HG03457 (cell line): ENCODE results near the gene BBS10.
"Not testable (repeated sequence)": the region's sequence is repeated elsewhere in the genome, so short reads cannot be mapped to it uniquely, and the experiment has no call there.

Experiments
- ATAC-seq: cut with Tn5 transposase; IDR thresholded peaks from one replicate; pipeline ENCODE4 v1.9.1; 2021; ENCODE audit warnings: moderate number of reproducible peaks; ENCODE audit not compliant: unreplicated experiment

Gene BBS10

DNA sequence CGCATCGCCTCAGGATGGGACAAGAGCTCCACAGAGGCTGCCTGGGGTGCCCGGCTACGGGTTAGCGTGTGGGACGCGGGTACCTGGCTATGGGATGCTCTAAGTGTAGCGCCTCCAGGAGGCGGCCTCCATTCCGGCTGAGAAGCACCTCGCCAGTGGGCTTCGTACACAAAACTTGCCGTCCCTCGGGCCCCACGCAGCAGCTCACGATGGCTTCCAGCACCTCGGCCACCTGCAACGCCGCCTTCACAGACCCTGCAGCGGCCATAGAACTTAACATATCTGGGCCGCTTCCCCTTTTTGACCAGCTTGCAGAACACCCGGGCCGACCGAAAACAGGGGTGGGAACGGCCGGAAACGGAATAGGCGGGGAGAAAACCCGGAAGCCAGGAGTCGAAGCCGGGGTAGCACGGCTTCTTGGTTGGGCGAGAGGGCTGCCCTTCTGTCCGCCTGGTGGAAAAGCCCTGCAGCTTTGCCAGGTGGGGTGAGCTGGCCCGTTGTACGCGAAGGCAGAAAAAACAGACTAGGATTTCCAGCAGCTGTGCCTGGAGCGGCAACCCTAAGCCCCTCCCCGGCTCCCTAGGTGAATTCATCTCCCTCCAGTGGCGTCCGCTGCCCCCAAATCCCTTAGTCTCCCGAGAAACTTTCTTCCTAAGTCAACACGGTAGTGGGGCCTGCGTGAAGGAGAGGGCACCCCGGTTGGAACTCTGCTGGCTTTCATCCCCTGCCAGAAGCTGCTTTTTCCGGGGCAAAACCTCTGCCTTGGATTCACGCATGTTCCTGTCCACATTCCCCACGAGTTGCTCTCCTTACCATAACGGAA, at the start of gene BBS10:
Gene BBS10, minus strand, starts transcription at position 337 of the 823 bp plus-strand sequence. Its CDS starts 57 bp downstream, at position 280.
- ATAC-seq = peak; percentile 98

DNA sequence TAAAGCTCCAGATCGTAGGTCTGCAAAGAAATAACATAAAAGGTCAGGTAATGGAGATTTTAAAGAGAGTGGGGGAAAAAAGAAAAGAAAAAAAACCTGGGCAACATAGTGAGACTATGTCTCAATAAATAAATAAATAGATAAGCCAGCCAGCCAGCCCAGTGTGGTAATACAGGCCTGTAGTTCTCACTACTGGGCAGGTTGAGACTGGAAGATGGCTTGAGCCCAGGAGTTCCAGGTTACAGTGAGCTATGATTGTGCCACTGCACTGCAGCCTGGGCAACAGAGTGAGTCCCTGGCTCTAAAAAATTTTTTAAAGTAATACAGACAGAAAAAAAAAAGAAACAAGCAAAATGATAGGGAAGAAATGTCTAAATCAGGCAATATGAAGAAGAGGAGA, 43.2 kb upstream of the BBS10 start:
- no peak for ATAC-seq

DNA sequence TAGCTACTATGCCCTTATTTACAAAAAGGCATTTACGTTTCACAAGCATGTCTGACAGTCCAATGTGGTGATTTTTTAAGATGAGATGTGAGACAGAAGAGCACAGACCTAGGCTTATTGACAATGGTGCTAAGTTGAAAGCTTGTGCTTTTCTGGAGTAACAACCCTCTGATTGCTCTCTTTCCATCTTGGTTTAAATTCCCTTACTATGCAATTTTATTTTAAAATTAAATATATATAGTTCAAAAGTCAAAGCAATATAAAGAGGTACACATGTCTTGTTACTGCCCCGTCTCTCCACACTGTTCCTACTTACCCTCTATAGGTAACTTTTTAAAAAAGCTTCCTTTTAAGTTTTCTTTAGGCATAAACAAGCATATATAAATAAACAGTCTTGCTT, 39.4 kb upstream of the BBS10 start:
- ATAC-seq = no peak

DNA sequence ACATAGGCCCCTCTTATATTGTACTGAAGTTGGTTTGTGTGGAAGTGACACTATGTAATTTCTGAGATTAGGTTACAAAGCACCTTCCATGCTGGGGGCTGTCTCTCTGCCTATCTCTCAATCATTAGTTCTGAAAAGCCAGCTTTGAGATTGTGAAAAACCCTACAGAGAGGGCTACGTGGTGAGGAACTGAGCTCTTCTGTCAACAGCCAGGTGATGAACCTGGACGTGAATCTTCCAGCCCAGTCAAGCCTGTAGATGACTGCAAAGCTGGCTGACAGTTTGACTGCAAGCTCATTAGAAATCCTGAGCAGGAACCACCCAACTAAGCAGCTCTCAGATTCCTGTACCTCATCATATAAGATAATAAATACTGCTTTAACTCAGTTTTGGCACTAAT, 36.3 kb upstream of the BBS10 start:
- ATAC-seq = no peak

DNA sequence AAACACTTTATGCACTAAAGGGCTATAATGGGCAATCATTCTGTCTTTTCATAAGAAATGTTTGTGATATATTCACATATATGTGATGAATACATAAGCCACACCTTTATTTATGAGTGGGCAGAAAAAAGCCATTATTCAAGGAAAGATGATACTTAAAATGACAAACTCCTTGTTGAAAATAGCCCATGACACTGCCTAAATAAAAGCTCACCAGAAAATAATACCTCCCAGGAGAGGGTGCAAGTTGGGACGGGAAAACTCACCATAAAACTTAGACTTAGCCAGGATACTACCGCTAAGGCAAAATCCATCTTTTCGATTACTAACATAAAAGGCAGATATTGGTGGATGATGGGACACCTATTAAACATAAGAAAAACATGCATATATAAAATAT, 35.8 kb upstream of the BBS10 start:
- no peak for ATAC-seq

DNA sequence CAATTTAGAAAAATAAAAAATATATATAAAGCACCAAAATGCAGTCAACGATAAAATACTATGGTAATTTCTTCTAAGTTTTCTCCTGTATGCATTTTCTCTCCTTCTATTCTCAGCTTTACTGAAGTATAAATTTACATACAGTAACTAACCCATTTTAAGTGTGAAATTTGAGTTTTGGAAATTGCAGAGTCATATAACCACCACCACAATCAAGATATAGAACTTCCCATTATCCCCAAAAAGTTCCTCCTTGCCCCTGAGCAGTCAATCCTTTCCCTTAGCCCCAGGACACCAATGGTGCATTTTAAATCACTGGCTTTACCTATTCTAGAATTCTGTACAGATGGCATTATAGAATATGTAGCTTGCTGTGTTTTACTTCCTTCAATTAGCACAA, 31.0 kb upstream of the BBS10 start:
- ATAC-seq = no peak

DNA sequence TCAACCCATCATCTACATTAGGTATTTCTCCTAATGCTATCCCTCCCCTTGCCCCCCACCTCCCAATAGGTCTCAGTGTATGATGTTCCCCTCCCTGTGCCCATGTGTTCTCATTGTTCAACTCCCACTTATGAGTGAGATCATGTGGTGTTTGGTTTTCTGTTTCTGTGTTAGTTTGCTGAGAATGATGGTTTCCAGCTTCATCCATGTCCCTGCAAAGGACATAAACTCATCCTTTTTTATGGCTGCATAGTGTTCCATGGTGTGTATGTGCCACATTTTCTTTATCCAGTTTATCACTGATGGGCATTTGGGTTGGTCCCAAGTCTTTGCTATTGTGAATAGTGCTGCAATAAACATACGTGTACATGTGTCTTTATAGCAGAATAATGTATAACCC, 28.7 kb upstream of the BBS10 start:
- not testable (repeated sequence) for ATAC-seq

DNA sequence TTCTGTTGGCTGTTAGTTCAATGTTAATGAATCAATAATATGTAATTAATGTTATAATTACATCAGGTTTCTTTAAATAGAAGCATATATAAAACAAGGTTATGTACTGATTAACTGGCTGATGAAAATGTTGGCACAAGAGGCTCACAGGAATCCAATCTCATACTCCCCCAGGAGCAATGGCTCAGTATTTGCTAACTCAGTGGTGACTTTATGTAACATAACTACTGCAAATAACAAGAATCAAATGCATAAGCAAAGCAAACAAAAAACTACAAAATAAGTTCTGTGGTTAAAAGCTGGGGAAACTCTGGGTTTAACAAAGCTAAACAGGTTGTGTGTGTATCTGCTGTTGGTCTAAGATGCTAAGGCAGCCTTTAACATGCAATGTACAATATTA, 27.7 kb upstream of the BBS10 start:
- no peak for ATAC-seq

DNA sequence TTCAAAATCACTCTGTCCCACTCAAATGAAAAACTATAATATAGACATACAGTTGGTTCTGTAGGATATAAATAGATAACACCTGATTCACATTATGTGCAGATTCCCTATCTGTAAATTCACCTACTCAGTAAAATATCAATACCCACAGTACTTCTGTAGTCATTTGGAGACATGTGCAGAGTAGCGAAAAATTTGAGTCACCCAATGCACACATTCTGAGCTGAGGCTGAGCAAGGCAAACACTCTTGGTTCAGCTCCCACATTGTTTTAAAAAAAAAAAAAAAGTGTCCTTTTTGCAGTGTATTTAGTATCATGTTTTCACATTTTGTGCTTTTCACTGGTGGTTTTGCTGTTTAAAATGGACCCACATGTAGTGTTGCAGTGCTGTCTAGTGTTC, 27.3 kb upstream of the BBS10 start:
- ATAC-seq = no peak

DNA sequence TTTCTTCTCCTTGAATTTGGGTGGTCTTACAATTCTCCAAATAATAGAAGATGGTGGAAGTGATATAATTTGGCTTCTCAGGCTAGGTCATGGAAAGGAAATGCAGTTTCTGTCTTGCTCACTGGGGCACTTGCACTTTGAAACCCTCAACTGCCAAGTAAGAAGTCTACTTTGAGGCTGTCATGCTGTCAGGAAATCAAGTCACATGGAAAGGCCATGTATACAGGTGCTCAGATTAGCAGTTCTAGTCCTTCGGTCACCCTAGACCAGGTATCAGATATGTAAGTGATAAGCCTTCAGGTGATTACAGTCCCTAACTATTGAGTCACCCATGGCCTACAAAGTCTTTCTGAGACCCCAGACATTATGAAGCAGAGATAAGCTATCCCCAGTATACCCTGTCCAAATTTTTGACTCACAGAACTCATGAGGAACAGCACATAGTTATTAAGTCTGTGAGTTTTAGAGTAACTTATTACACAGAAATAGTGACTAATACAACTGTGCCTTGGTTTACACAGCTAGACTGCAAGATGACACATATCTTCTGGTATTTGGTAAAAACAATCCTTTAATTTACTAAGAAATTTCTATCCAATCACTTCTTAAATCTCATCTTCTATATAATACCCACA, 26.3 kb upstream of the BBS10 start:
- no peak for ATAC-seq

DNA sequence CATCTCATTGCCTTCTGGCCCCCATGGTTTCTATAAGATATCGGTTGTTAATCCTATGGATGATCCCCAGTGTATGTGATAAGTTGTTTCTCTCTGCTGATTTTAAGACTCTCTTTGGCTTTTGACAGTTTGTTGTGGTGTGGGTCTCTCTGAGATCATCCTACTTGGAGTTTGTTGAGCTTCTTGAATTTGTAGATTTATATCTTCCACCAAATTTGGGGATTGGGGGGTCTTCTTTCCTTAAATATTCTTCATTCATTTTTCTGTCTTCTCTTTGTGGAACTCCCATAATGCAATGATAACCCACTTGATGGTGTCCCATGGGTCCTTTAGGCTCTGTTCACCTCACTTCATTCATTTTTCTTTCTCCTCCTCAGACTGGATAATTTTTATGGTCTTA, 20.0 kb upstream of the BBS10 start:
- no peak for ATAC-seq

DNA sequence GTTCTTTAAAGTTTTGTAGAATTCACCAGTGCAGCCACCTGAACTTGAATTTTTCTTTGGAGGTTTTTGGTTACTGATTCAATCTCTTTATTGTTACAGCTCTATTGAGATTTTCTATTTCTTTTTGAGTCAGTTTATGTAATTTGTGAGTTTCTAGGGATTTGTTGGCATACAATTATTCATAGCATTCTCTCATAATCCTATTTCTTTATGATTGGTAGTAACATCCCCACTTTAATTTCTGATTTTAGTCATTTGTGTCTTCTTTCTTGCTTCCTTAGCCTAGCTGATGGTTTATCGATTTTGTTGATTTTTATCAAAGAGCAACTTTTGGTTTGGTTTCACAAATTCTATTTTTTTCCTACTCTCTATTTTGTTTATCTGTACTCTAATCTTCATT, 17.9 kb upstream of the BBS10 start:
- no peak for ATAC-seq

DNA sequence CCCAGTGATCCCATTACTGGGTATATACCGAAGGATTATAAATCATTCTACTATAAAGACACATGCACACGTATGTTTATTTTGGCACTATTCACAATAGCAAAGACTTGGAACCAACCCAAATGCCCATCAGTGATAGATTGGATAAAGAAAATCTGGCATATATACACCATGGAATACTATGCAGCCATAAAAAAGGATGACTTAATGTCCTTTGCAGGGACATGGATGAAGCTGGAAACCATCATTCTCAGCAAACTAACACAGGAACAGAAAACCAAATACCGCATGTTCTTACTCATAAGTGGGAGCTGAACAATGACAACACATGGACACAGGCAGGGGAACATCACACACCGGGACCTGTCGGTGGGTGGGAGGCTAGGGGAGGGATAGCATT, 15.9 kb upstream of the BBS10 start:
- not testable (repeated sequence) for ATAC-seq

DNA sequence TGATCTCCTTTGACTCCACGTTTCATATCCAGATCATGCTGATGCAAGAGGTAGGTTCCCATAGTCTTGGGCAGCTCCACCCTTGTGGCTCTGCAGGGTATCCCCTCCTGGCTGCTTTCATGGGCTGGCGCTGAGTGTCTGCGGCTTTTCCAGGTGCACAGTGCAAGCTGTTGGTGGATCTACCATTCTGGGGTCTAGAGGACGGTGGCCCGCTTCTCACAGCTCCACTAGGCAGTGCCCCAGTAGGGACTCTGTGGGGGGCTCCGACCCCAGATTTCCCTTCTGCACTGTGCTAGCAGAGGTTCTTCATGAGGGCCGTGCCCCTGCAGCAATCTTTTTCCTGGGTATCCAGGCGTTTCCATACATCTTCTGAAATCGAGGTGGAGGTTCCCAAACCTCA, 12.1 kb upstream of the BBS10 start:
- no peak for ATAC-seq

DNA sequence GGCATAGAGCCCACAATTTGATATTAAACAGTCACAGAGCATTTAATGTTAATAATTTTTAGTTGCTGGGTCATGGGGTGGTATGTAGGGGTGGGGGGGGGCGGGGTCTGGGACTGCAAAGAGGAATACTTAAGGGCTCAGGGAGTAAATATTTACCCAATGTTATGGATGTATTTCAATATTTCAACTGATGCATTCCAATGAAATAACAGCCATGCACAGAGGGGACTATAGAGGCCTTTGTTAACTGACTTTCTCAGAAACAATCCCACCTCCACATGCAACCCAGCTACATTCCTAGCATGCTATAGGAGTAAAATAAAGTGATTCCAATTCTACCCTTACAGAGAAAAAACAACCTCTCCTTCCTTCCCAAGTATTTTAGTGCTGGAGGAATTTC, 7.9 kb upstream of the BBS10 start:
- no peak for ATAC-seq

DNA sequence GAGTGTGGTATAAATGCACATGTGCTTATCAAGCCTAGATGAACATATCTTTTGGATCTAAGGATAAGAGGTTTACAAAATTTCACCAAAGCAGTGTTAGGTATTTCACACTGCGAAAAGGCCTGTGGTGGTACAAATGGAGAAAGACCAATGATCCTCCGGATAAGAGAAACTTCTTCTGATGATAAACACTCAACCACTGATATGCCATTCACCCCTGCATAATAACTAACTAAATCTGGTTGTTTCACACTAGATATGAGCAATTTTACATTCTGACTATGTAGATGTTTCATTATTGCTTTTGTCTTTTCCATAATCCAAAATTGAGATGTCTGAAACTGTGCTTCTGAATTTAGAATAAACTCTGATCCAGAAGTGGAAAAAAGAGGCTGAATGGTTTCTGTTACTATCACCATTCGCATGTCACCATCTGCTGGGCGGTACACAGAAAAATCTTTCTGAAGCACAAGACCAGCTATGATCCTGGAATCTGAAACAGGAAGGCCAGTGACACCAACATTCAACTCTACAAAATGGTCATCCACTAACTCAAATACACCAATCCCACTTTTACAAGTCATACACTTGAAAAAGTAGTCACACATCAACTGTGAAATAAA, 1.3 kb downstream of the BBS10 start:
- ATAC-seq = no peak

DNA sequence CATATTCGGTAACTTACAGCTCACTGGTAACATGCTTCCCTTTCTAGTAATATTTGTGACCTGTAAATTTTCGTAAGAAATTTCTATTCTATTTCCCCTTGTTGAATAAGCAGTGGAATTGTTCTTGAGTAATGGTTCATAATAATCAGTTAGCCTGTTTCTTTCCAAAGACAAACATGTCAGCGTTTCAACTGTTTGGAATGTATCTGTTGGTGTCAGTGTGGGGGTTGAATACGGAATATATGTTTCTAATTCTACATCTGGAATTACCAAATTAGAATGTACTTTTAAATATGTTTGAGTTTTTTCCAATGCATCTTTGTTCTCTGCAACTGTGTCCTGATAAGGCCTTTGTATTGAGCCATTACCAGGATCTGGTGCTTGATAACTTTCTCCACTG, 2.0 kb downstream of the BBS10 start:
- ATAC-seq = no peak

DNA sequence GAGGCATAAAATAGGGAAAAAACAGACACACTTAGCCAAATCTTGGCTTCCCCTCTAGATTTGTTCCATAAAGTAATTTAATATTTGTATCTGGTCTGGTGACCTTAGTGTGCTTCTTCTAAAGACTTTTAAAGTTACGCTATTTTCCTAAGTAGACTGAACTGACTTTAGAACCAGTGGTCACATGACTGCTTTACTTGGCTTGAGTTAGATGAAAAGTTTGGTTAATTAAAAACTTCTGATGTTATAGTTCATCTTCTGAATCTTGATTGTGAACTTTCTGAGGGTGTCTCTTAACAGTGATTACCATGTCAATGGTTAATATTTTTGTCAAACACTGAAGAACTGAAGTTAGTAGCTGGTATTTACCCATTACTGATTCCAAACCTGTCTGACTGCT, 2.6 kb downstream of the BBS10 start:
- no peak for ATAC-seq

DNA sequence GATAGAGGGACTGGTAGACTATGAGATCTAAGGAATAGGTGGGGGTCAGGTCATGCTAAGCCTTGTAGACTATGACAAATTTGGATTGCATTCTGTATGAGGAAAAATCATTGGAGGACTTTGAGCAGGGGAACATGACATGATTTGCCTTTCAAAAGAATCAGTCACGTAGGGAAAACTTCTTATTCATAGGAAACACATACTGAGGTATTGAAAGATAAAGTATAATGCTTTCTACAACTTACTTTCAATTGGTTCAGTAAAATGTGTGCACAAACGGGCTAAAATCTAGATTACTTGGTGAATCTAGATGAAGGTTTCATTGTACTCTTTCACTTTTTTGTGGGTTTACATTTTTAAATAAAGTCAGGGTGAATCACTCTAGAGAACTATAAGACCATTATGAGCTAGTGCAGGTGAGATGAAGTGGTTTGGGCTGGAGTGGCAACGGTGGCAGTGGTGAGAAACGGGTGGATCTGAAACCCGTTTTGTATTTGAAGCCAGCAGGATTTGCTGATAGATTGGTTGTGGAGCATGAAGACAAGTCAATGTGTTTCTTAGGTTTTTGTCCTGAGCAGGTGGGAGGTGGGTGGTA, 6.7 kb downstream of the BBS10 start:
- no peak for ATAC-seq

DNA sequence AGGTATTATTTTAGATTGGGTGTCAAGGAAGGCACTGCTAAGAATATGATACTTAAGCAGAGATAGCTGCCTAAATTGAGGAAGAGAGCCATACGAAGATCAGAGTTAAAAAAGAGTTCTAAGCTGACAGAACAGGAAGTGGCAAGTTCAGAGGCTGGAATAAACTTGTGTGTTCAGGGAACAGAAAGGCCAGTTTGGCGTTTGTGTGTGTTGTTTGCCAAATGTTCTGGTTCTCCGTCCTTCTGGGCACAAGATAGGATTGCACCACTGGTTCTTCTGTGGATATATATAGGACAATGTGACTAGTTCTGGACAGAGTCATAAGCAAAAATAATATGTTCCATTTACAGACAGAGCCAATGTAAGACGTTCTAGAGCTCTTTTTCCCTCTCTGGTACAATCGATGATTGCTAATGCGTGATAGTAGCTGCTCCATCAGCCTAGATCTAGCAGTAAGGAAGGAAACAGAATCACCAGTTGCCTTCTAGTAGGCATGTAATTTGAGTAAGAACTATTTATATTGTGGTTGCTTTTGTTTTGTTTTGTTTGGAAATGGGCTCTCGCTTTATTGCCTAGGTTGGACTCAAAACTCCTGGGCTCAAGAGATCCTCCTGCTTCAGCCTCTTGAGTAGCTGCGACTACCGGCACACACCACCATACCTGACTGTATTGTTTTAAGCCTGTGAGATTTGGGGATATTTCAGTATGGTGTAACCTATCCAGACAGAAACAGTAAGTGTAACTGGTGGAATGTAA, 7.4 kb downstream of the BBS10 start:
- no peak for ATAC-seq

DNA sequence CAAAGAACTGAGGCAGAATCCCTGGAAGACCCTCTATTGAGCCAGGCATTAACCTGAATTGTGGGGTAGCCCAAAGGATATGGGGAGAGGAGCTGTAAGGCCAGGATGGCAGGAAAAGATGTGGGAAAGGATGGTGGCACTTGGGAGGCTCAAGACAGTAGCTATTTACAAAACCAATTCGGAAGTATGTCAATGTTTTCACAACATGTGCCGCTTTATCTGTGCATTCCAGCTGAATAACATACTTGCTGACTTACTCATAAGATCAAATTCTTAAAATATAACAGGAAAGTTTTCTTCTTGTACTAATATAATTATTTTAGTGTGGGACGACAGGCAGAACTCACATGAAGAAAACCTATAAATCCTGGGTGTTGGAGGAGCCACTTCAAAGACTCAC, 10.6 kb downstream of the BBS10 start:
- no peak for ATAC-seq
